ENCODE data around the gene AQP1.

AQP1 gene

DNA sequence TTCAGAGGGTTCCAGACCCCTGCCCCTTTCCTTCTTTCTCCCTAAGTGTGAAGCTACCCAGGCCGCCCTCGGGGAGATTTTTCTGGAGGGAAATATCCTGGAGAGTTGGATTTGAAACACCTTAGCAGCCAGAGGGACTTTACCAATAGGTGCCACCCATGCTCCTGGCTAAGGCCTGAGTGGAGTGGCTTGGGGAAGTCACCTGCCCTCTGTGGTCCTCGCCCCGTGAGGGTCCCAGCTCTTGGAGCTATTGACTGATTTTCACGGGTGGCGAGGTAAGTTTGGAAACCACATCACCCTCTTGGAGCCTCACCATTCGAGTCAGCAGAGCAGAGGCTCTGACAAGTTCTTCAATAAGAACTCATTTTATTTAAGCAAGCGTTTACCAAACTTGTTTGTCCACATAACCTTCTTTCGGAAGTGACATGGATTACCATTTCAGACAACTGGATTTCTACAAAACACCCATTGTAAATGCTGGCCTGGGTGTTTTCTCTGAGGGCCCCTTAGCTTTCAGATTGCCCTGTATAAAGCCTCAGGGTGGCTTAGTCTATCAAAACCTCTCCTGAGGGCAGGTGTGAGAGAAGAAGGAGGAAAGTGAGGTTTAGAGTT lies 20.4 kb downstream of the AQP1 start:
- H3K4me3 ChIP-seq (ENCODE audit: low read depth, low read length) = no peak overlapping the region
- DNase-seq (ENCODE audit: low read depth) = no peak
- TF ChIP-seq, protein P1, sequence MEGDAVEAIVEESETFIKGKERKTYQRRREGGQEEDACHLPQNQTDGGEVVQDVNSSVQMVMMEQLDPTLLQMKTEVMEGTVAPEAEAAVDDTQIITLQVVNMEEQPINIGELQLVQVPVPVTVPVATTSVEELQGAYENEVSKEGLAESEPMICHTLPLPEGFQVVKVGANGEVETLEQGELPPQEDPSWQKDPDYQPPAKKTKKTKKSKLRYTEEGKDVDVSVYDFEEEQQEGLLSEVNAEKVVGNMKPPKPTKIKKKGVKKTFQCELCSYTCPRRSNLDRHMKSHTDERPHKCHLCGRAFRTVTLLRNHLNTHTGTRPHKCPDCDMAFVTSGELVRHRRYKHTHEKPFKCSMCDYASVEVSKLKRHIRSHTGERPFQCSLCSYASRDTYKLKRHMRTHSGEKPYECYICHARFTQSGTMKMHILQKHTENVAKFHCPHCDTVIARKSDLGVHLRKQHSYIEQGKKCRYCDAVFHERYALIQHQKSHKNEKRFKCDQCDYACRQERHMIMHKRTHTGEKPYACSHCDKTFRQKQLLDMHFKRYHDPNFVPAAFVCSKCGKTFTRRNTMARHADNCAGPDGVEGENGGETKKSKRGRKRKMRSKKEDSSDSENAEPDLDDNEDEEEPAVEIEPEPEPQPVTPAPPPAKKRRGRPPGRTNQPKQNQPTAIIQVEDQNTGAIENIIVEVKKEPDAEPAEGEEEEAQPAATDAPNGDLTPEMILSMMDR (IDR thresholded peaks at IDR 0.05; ENCODE audit: control insufficient read depth, extremely low read depth, insufficient read depth) = no peak

DNA sequence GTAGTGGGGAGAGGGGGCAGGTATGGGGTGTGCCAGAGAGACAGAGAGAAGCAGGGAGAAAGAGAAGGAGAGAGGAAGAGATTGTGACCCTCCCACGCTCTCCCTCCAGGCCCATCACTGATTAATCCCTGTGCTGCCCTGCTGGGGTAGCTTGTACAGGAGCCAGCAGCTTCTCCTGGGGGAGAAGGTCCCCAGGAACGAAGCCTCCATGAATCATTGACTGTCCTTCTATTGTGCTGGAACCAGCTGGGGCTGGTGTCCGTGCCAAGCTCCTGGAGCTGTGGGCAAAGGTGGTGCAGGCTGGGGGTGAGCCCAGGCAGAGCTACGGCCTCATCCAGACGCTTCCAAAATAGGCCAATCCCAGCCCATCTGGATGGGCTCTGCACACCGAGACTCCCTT lies 20.9 kb downstream of the AQP1 start:
- TF ChIP-seq, protein P1 (IDR thresholded peaks at IDR 0.05; ENCODE audit: control insufficient read depth, extremely low read depth, insufficient read depth) = no peak
- no peak for DNase-seq (ENCODE audit: low read depth)
- H3K4me3 ChIP-seq (ENCODE audit: low read depth, low read length) = no peak overlapping the region

DNA sequence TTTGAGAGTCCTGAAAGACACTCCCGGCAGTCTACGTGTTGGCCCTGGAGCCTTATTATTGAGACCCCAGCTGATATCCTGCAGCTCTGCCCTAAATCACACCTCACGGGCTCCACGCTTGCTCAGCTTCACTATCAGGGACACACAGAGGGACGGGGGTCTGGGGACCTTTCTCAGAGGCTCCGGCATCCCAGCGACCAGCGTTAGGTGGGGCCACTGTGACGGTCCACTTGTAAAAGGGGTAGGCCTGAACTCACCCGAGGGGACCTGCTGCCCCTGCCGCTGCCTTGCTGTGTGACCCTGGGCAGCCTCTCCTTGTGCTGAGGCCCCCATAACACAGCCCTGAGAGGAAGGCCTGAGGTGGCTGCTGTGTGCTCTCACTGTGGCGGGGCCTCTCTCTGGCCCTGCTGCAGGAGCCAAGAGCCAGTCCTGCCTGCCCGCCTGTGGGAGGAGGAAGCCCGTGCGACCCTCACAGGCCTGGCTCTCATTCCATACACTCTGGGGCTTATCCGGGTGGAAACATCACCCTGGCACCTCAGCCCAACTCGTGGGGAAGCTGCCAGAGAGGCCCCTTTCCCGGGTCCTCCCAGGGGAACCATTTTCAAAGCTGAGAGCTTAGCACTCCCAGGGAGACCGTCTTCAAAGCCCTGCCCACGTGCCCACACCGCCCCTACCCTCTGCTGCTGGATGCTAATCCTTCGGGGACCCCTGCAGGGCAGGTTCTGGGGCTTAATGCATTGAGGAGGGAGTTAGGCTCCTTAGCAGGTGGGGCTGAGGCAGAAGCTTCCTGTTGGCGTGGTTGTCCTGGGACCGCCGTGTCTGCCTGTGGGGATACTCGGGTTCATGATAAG lies 21.7 kb downstream of the AQP1 start:
- TF ChIP-seq, protein P1 (IDR thresholded peaks at IDR 0.05; ENCODE audit: control insufficient read depth, extremely low read depth, insufficient read depth) = no peak
- no peak overlapping the region for H3K4me3 ChIP-seq (ENCODE audit: low read depth, low read length)
- DNase-seq (ENCODE audit: low read depth) = no peak

DNA sequence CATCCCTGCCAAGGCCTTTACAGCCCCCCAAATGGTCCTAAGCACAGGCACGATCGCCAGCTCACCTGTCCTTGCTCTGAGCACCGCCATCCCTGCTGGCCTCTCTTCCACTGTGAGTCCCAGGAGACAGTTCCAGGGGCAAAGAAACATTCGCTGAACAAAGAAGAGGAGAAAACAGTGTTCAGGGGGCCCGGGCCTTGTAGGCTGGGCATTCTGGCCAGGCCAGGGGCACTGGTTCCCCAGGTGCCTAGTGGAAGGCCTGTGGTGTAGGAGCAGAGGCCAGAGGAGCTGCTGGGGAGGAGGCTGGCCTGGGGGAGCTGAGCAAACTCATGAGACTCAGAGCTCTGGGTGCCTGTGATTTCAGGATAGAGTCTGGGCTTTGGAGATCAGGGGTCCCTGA lies 22.6 kb downstream of the AQP1 start:
- TF ChIP-seq, protein P1 (IDR thresholded peaks at IDR 0.05; ENCODE audit: control insufficient read depth, extremely low read depth, insufficient read depth) = no peak
- no peak for DNase-seq (ENCODE audit: low read depth)
- H3K4me3 ChIP-seq (ENCODE audit: low read depth, low read length) = no peak overlapping the region

DNA sequence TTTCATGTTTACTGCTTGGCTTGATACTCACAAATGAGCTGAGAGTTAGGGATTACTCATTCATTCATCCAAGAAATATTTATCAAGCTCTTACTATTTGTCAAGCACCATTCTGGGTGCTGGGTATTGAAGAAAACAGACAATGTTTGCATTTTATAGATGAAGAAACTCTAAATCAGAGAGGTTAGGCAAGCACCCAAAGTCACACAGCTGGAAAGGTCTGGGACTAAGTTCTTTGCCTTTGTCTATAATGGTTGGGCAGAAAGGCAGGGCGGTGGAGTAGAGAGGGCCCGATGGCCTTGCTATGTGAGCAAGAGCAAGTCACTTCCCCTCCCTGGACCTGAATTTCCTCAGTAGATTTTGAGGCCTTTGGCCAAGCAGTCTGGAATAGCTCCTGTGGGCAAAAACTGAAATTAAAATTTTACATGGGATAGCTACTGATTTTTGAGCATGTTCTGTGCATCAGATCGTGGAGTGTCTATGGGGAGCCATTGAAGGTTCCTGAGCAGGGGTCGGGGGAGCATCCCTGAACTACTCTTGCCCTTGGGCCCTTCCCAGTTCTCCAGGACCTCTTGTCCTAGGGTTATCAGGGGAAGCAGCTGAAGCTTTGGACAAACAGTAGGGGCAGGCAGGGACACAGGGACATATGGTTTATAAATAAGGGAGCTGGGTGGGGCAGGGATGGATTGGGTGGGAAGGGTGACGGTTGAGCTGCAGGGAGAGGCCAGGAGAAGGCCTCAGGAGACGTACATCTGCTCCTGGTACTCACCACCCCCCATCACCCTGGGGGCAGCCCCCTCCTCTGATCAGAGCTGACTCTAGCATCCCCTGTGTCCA lies 23.3 kb downstream of the AQP1 start:
- H3K4me3 ChIP-seq (ENCODE audit: low read depth, low read length) = no peak overlapping the region
- DNase-seq (ENCODE audit: low read depth) = no peak
- TF ChIP-seq, protein P1 (IDR thresholded peaks at IDR 0.05; ENCODE audit: control insufficient read depth, extremely low read depth, insufficient read depth) = no peak

DNA sequence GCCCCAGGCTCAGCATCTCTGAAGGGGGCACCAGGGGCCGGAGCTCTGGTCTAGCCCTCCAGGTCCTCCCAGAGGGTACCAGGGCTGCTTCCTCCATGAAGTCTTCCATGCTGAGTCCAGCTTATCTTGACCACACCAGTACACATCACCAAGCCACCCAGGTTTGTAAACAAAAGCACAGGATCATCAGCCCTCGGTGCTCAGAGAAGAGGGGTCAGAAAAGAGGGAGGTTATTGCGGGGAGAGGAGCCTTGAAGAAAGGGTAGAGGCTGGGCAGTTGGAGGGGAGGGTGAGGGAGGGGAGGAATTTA lies 23.9 kb downstream of the AQP1 start:
- TF ChIP-seq, protein P1 (IDR thresholded peaks at IDR 0.05; ENCODE audit: control insufficient read depth, extremely low read depth, insufficient read depth) = no peak
- H3K4me3 ChIP-seq (ENCODE audit: low read depth, low read length) = no peak overlapping the region
- DNase-seq (ENCODE audit: low read depth) = no peak

All from LNCaP clone FGC (cell line).